ENCODE results near the gene MROH7. TPM values are rescaled to one million over a fixed set of nuclear protein-coding genes. Genes with fewer than 3 reads are reported as not detected.

The MROH7 gene
- polyA plus RNA-seq, 1 donor from 2014 or later, result not detected

GRCh38 chr1:54596756-54597155, 44.8 kb upstream of the MROH7 start:
- no peaks in the 10 kb centered on the region for H3F3A ChIP-seq (ENCODE audit: insufficient read depth, low read length, poor library complexity, severe bottlenecking)
- no peak overlapping the region for H3K9ac ChIP-seq (ENCODE audit: low read length)
- no peaks in the 10 kb centered on the region for H3K9me3 ChIP-seq (ENCODE audit: low read length)
- H2AFZ ChIP-seq (ENCODE audit: low read depth, low read length), result no peak overlapping the region
- no peak for TF ChIP-seq POLR2AphosphoS5 (IDR thresholded peaks at IDR 0.05)
- no peaks in the 10 kb centered on the region for H3K27me3 ChIP-seq (ENCODE audit: insufficient read depth, low read depth, low read length)
- H3K79me2 ChIP-seq (replicated peaks; ENCODE audit: insufficient read depth, low read length), result no peaks in the 10 kb centered on the region
- no peaks in the 10 kb centered on the region for H3K9me2 ChIP-seq (ENCODE audit: insufficient read depth, low read length)
- H3K4me2 ChIP-seq (ENCODE audit: low read length), result no peak overlapping the region
- no peaks in the 10 kb centered on the region for H4K20me1 ChIP-seq (ENCODE audit: insufficient read depth)
- no peak overlapping the region for H3K27ac ChIP-seq (ENCODE audit: low read length)
- no peaks in the 10 kb centered on the region for H3K36me3 ChIP-seq (ENCODE audit: insufficient read depth, low read length)
- H3K4me3 ChIP-seq (ENCODE audit: low read length), result no peak overlapping the region

- Histone ChIP-seq H3F3A (ENCODE audit: insufficient read depth, low read length, poor library complexity, severe bottlenecking) (no peaks in the 10 kb centered on the region), H3K9me3 (ENCODE audit: low read length) (no peaks in the 10 kb centered on the region), H3K9me2 (ENCODE audit: insufficient read depth, low read length) (no peaks in the 10 kb centered on the region), H3K36me3 (ENCODE audit: insufficient read depth, low read length) (no peaks in the 10 kb centered on the region), H3K9ac (ENCODE audit: low read length) (no peak overlapping the region), H3K4me3 (ENCODE audit: low read length) (no peak overlapping the region), H4K20me1 (ENCODE audit: insufficient read depth) (no peaks in the 10 kb centered on the region), H2AFZ (ENCODE audit: low read depth, low read length) (no peak overlapping the region), H3K4me2 (ENCODE audit: low read length) (no peak overlapping the region), H3K27ac (ENCODE audit: low read length) (no peak overlapping the region), H3K27me3 (ENCODE audit: insufficient read depth, low read depth, low read length) (no peaks in the 10 kb centered on the region), H3K79me2 (replicated peaks; ENCODE audit: insufficient read depth, low read length) (no peaks in the 10 kb centered on the region)
- TF ChIP-seq EZH2 (IDR thresholded peaks at IDR 0.05; ENCODE audit: borderline replicate concordance, insufficient read depth, low read length, poor library complexity, severe bottlenecking) (no peak), CTCF (IDR thresholded peaks at IDR 0.05; ENCODE audit: poor library complexity, severe bottlenecking) (no peak), RAD21 (conservative IDR thresholded peaks at IDR 0.05) (no peak), POLR2AphosphoS5 (IDR thresholded peaks at IDR 0.05) (no peak), TAF1 (IDR thresholded peaks at IDR 0.05; ENCODE audit: low read depth) (no peak)
Observed at GRCh38 chr1:54597455-54598030, 44.0 kb upstream of the MROH7 start.

- H4K20me1 ChIP-seq (ENCODE audit: insufficient read depth), result no peaks in the 10 kb centered on the region
- no peak overlapping the region for H3K4me2 ChIP-seq (ENCODE audit: low read length)
- TF ChIP-seq CTCF (IDR thresholded peaks at IDR 0.05; ENCODE audit: poor library complexity, severe bottlenecking), result no peak
- no peak for TF ChIP-seq EP300 (conservative IDR thresholded peaks at IDR 0.05; ENCODE audit: poor library complexity, severe bottlenecking)
- no peak for TF ChIP-seq RAD21 (conservative IDR thresholded peaks at IDR 0.05)
- TF ChIP-seq SMC3 (conservative IDR thresholded peaks at IDR 0.05; ENCODE audit: poor library complexity), result no peak
- TF ChIP-seq MXI1 (conservative IDR thresholded peaks at IDR 0.05; ENCODE audit: poor library complexity, severe bottlenecking), result no peak
- no peak for TF ChIP-seq EZH2 (IDR thresholded peaks at IDR 0.05; ENCODE audit: borderline replicate concordance, insufficient read depth, low read length, poor library complexity, severe bottlenecking)
- TF ChIP-seq POLR2AphosphoS5 (IDR thresholded peaks at IDR 0.05), result no peak
- no peaks in the 10 kb centered on the region for H3K9me2 ChIP-seq (ENCODE audit: insufficient read depth, low read length)
- no peak overlapping the region for H3K9ac ChIP-seq (ENCODE audit: low read length)
- no peaks in the 10 kb centered on the region for H3K36me3 ChIP-seq (ENCODE audit: insufficient read depth, low read length)
- no peaks in the 10 kb centered on the region for H3K9me3 ChIP-seq (ENCODE audit: low read length)
- no peak overlapping the region for H3K27ac ChIP-seq (ENCODE audit: low read length)
- no peaks in the 10 kb centered on the region for H3K79me2 ChIP-seq (replicated peaks; ENCODE audit: insufficient read depth, low read length)
- no peak overlapping the region for H2AFZ ChIP-seq (ENCODE audit: low read depth, low read length)
- no peaks in the 10 kb centered on the region for H3F3A ChIP-seq (ENCODE audit: insufficient read depth, low read length, poor library complexity, severe bottlenecking)
- no peaks in the 10 kb centered on the region for H3K27me3 ChIP-seq (ENCODE audit: insufficient read depth, low read depth, low read length)
- H3K4me3 ChIP-seq (ENCODE audit: low read length), result no peak overlapping the region
Observed at GRCh38 chr1:54599211-54599823, 42.3 kb upstream of the MROH7 start.

Data from neural cell (in vitro differentiated cells).